Mucosa of rectum (tissue), 2 donors: Measurements from ENCODE around the gene FBXL4.
A peak's percentile ranks its signal among the peaks of the same experiment; 100 is the strongest.

Experiments used
- H3K27ac ChIP-seq, 2 donors: one replicate each; pipeline ENCODE4 v1.7.0; 2013; ENCODE audit warnings: inconsistent platforms in 2 of 2, low read depth in 2 of 2, low read length in 2 of 2
- H3K27me3 ChIP-seq, 2 donors: one replicate each; pipeline ENCODE4 v1.7.0; 2013; ENCODE audit warnings: low read length in 2 of 2; ENCODE audit not compliant: control insufficient read depth in 2 of 2, insufficient read depth in 2 of 2
- H3K36me3 ChIP-seq, 2 donors: one replicate each; pipeline ENCODE4 v1.7.0; 2013; ENCODE audit warnings: low read length in 2 of 2; ENCODE audit not compliant: control insufficient read depth in 2 of 2, insufficient read depth in 2 of 2
- H3K4me1 ChIP-seq, 2 donors: one replicate each; pipeline ENCODE4 v1.7.0; 2013; ENCODE audit warnings: low read length in 2 of 2, mild to moderate bottlenecking in 1 of 2; ENCODE audit not compliant: control insufficient read depth in 2 of 2, insufficient read depth in 2 of 2
- H3K4me3 ChIP-seq, 2 donors: one replicate each; pipeline ENCODE4 v1.7.0; 2013; ENCODE audit warnings: low read length in 2 of 2
- H3K9ac ChIP-seq, 2 donors: one replicate each; pipeline ENCODE4 v1.7.0; 2013; ENCODE audit warnings: low read length in 2 of 2, low read depth in 1 of 2, mild to moderate bottlenecking in 1 of 2
- H3K9me3 ChIP-seq, 2 donors: one replicate each; pipeline ENCODE4 v1.7.0; 2013; ENCODE audit warnings: low read length in 2 of 2; ENCODE audit not compliant: control insufficient read depth in 2 of 2
- donor health status: healthy.
- donor health status: Normal muscosa, but diverticular disease.

The FBXL4 gene

DNA sequence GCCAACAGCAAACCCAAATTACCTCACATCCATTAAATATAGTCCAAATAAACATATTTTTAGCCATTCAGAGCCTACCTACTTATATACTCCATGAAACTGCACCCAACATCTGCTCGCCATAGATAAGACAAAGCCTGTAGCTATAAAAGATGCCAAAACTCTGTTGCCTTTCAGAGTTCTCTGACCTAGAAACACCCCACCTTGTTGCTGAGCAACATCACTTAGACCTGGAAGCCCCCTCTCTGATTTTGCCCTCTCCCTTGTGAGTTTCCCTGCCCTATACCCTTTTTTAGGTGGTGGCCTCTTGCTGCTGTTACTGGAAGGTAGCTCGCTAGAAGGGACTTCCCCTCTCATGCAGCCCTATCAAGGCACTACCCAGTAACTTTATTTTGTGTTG lies 27.7 kb upstream of the FBXL4 start:
- Histone ChIP-seq H3K9me3 (no peaks in the 10 kb centered on the region), H3K9ac (no peak overlapping the region), H3K36me3 (no peaks in the 10 kb centered on the region), H3K27ac (no peak overlapping the region), H3K27me3 (no peaks in the 10 kb centered on the region), H3K4me3 (no peak overlapping the region), H3K4me1 (no peaks in the 10 kb centered on the region)

DNA sequence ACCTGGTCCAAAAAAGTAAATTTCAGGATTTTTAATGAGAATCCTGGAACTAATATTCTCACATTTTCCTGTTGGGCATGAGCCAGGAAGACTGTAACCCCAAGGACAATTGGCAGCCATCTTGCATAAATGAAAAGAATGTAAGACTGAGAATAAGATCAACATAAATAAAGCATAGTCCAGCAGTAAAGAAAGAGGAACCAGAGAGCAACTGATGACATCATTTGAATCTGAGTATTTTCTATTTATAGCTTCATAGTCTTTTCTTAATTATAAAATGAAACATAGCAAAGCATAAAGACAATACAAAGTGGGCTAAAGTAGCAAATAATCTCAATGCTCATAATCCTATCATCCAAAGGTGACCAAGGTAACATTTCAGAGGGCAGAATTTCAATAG lies 26.6 kb upstream of the FBXL4 start:
- H3K9me3 ChIP-seq = no peaks in the 10 kb centered on the region
- H3K36me3 ChIP-seq = no peaks in the 10 kb centered on the region
- no peak overlapping the region for H3K9ac ChIP-seq
- H3K4me3 ChIP-seq = no peak overlapping the region
- H3K4me1 ChIP-seq = no peaks in the 10 kb centered on the region
- no peaks in the 10 kb centered on the region for H3K27me3 ChIP-seq
- no peak overlapping the region for H3K27ac ChIP-seq

DNA sequence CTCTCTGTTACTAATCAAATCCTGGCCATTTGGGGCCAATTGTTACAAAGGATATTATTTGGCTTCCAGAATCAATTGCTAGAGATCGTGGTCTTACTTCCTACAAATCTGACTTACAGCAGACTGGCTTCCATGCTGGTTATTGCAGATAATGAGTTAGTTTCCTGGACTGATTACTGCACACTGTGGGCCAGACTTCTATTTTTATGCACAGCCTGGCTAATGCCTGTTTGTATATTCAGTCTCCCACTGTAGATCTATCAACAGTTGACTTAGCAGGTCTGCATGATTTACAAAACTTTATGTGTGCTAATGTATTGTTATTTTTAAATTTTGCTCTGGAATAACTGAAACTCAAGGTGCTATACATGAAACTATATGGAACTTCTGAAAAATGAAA lies 25.8 kb upstream of the FBXL4 start:
- Histone ChIP-seq H3K4me1 (no peaks in the 10 kb centered on the region), H3K4me3 (no peak overlapping the region), H3K9ac (no peak overlapping the region), H3K9me3 (no peaks in the 10 kb centered on the region), H3K27me3 (no peaks in the 10 kb centered on the region), H3K36me3 (no peaks in the 10 kb centered on the region), H3K27ac (no peak overlapping the region)

- no peak overlapping the region for H3K27ac ChIP-seq
Observed at GRCh38 chr6:98971303-98971702, 23.6 kb upstream of the FBXL4 start.

GRCh38 chr6:98970469-98970868 lies 22.7 kb upstream of the FBXL4 start:
- Histone ChIP-seq H3K4me3 (no peak overlapping the region), H3K27ac (no peak overlapping the region), H3K4me1 (no peaks in the 10 kb centered on the region), H3K27me3 (no peaks in the 10 kb centered on the region), H3K36me3 (no peaks in the 10 kb centered on the region), H3K9me3 (no peaks in the 10 kb centered on the region), H3K9ac (no peak overlapping the region)

More at GRCh38 chr6:98971303-98971702, 23.6 kb upstream of the FBXL4 start:
- H3K27me3 ChIP-seq = no peaks in the 10 kb centered on the region
- no peaks in the 10 kb centered on the region for H3K9me3 ChIP-seq
- H3K4me3 ChIP-seq = no peak overlapping the region
- no peak overlapping the region for H3K9ac ChIP-seq
- no peaks in the 10 kb centered on the region for H3K36me3 ChIP-seq
- H3K4me1 ChIP-seq = no peaks in the 10 kb centered on the region

DNA sequence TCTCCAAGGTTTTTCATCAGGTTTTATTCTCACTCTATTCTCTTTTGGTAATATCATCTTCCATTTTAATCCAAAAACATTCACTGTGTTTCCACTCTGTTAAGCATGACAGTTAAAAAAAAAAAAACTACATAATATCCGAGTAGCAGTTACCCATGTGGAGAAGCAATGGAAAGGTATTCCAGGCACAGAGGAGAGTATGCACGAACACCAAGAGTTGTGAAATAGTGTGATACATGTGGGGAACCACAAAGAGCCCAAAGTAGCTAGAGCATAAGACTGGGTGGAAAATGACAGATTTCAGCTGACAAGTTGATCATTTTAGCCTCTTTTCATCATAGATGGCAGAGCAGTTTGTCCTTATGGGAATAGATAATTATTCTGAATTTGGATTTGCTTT lies 19.9 kb upstream of the FBXL4 start:
- H3K36me3 ChIP-seq = no peaks in the 10 kb centered on the region
- H3K9ac ChIP-seq = no peak overlapping the region
- H3K27ac ChIP-seq = no peak overlapping the region
- H3K9me3 ChIP-seq = no peaks in the 10 kb centered on the region
- no peak overlapping the region for H3K4me3 ChIP-seq
- H3K4me1 ChIP-seq = no peaks in the 10 kb centered on the region
- H3K27me3 ChIP-seq = no peaks in the 10 kb centered on the region

- H3K36me3 ChIP-seq = no peaks in the 10 kb centered on the region
- H3K4me3 ChIP-seq = no peak overlapping the region
- H3K9ac ChIP-seq = no peak overlapping the region
- H3K9me3 ChIP-seq = no peaks in the 10 kb centered on the region
- H3K27me3 ChIP-seq = no peaks in the 10 kb centered on the region
- no peaks in the 10 kb centered on the region for H3K4me1 ChIP-seq
- H3K27ac ChIP-seq = no peak overlapping the region
Observed at GRCh38 chr6:98959631-98960030, 11.9 kb upstream of the FBXL4 start.

DNA sequence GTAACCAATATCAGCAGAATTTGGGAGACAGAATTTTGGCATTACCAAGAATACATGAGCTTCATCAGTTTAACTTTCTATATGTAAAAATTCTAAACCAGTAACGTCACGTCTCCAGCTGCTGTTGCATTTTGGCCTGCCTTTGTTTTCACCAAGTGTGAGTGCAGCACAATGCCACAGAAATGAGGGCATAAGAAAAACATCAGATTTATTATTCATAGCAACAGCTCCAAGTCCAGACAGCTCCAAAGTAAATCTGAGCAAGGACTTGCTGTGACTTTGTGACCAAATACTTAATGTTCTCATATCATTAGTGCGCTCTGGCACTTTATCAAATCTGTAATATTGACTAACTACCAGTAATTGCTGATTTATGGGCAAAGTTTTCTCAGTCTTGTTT lies 11.0 kb upstream of the FBXL4 start:
- no peak overlapping the region for H3K9ac ChIP-seq
- no peaks in the 10 kb centered on the region for H3K36me3 ChIP-seq
- H3K4me1 ChIP-seq = no peaks in the 10 kb centered on the region
- no peak overlapping the region for H3K27ac ChIP-seq
- H3K9me3 ChIP-seq = no peaks in the 10 kb centered on the region
- H3K27me3 ChIP-seq = no peaks in the 10 kb centered on the region
- H3K4me3 ChIP-seq = no peak overlapping the region

DNA sequence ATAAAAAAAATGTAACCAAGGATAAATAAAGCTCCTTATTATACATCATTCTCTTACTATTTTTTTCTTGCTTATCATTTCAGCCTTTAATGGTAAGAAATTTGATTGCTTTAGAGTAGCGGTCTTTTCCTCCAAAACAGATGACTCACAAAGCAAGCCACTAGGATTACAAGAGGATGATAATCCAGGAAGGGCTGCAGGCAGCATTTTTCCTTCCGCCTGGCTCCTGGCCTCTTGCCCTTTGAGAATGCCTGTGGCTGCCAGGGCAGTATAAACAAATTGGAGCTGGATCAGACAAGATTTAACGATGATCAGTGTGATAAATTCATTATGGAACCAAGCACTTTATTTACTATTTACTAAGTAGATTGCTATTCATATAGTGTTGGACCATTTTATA lies 9.7 kb upstream of the FBXL4 start:
- Histone ChIP-seq H3K27ac (no peak overlapping the region), H3K9me3 (no peaks in the 10 kb centered on the region), H3K4me3 (no peak overlapping the region), H3K9ac (no peak overlapping the region), H3K36me3 (no peaks in the 10 kb centered on the region), H3K4me1 (no peaks in the 10 kb centered on the region), H3K27me3 (no peaks in the 10 kb centered on the region)

DNA sequence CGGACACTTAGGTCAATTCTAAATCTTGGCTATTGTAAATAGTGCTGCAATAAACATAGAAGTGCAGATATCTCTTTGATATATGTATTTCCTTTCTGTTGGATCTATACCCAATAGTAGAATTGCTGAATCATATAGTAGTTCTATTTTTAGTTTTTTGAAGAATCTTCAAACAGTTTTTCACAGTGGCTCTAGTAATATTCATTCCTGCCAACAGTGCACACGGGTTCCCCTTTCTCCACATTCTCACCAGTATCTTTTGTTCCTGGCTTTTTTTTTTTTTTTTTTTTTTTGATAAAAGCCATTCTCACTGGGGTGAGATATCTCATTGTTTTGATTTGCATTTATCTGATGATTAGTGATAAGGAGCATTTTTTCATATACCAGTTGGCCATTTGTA lies 1.8 kb upstream of the FBXL4 start:
- Histone ChIP-seq H3K27ac (no peak overlapping the region), H3K36me3 (no peaks in the 10 kb centered on the region), H3K9me3 (no peaks in the 10 kb centered on the region), H3K4me1 (peaks cover 9 to 14% of the 10 kb centered on the region in 2 donors), H3K9ac (no peak overlapping the region), H3K27me3 (no peaks in the 10 kb centered on the region), H3K4me3 (no peak overlapping the region)

GRCh38 chr6:98946879-98947410 lies 801 bp downstream of the FBXL4 start:
- peaks cover 9 to 15% of the 10 kb centered on the region in 2 donors for H3K4me1 ChIP-seq
- no peaks in the 10 kb centered on the region for H3K9me3 ChIP-seq
- H3K4me3 ChIP-seq = peak overlapping the region; percentile 74 to 91
- H3K27me3 ChIP-seq = no peaks in the 10 kb centered on the region
- peak overlapping the region; percentile 79 to 82 for H3K27ac ChIP-seq
- H3K36me3 ChIP-seq = no peaks in the 10 kb centered on the region
- H3K9ac ChIP-seq = peak overlapping the region; percentile 84 to 89
